ENCODE data around the gene MYO7B.

The MYO7B gene

DNA sequence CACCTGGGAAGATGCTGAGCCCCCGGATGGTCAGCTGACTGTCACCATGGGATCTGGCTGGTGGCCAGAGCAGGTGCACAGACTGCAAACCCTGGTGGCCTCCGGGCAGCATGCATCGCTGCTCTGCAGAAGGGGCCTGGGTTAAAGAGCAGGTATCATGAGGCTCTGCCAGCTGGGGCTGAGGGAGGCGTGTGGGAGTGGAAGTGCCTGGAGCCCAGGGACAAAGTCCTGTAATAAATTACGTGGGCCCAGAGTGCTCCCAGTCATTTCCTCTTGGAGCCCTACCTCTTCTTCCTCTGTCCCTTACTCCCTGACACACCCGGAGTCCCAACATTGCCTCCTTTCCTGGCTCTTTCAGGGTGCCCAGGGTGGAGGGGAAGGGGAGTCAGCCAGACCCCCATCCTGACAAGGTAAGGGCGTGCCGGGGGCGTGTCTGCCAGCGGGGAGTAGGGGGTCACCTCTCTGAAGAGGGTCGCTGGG lies at the start of gene MYO7B:
Gene MYO7B (plus strand): TSS at position 262 of the 480 bp plus-strand sequence. CDS start 24,040 bp downstream, outside the sequence.
- Histone ChIP-seq H3K9me3 (ENCODE audit: control insufficient read depth, insufficient read depth, low read length) (no peaks in the 10 kb centered on the region), H3K27ac (ENCODE audit: low read length) (no peak within 1 kb of the TSS), H3K27me3 (ENCODE audit: control insufficient read depth, insufficient read depth, low read length) (no peaks in the 10 kb centered on the region), H3K4me1 (ENCODE audit: control insufficient read depth, insufficient read depth, low read length) (no peaks in the 10 kb centered on the region), H3K4me3 (ENCODE audit: low read length) (no peak within 1 kb of the TSS), H3K36me3 (ENCODE audit: control insufficient read depth, insufficient read depth, low read length) (no peaks in the 10 kb centered on the region)
- DNase-seq (ENCODE audit: low read depth, low spot score): no peak
- WGBS (ENCODE audit: insufficient coverage, insufficient read length): no CpG with 5 or more reads among the region's 11 CpGs

DNA sequence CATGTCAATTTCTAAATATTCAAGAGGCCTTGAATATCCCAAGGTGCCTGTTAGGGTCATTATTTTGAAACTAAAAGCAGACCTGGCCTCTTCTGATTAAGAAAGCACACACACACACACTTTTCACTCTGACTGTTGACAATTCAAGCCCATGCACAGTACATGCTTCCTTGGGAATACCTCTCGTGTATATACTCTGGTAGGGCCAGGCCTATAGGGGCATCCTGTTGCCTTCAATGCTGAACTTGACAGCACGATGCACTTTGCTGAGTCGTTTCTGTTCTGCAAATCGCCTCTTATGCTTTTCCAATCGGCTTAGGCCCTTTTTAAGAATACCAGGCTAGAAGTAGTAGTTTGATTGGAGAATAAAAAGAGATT lies 49.8 kb upstream of the MYO7B start:
- no peak overlapping the region for H3K4me3 ChIP-seq (ENCODE audit: low read length)
- H3K36me3 ChIP-seq (ENCODE audit: control insufficient read depth, insufficient read depth, low read length): peaks cover 29% of the 10 kb centered on the region; the same call in 1 of the 2 replicates
- no peaks in the 10 kb centered on the region for H3K27me3 ChIP-seq (ENCODE audit: control insufficient read depth, insufficient read depth, low read length)
- no peaks in the 10 kb centered on the region for H3K4me1 ChIP-seq (ENCODE audit: control insufficient read depth, insufficient read depth, low read length)
- H3K9me3 ChIP-seq (ENCODE audit: control insufficient read depth, insufficient read depth, low read length): no peaks in the 10 kb centered on the region
- DNase-seq (ENCODE audit: low read depth, low spot score): no peak
- WGBS (ENCODE audit: insufficient coverage, insufficient read length): no CpG with 5 or more reads among the region's 5 CpGs
- no peak overlapping the region for H3K27ac ChIP-seq (ENCODE audit: low read length)

DNA sequence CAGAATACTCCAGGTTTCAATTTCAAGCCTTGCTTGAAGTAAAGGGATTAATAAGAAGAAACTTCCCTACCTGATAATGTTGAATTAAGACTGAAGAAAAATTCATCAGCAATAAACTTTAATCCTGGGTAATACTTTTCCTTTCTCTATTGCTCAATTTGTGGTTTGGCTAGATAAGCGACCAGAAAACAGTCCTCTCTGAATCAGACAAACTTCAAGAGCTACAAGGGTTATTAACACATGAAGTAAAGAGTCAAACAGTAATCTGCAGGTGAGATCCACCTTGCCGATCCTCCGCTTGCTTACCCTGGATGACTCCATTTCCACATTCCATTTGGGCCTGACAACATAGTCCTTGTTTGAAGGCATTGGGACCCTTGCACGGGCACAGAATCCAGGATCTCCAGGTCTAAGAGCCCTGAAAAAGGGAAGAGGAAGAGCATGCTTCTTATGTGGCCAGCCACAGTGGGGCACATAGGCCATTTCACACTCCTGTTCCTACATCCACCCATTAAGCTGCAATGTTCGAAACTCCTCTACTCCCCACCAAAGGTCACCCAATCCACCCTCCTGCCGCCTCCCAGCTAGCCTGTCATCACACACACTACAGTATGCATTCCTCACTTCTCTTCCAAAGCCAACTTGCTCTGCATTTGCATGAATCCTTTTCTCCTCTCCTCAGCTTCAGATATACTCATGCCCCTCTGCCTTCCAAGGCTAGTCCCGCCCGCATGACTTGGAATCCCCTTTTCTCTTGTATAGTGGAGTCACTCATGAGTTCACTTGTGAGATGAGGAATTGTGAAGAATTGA lies 49.0 kb upstream of the MYO7B start:
- WGBS (ENCODE audit: insufficient coverage, insufficient read length): no CpG with 5 or more reads among the region's 8 CpGs
- DNase-seq (ENCODE audit: low read depth, low spot score): no peak
- Histone ChIP-seq H3K4me3 (ENCODE audit: low read length) (no peak overlapping the region), H3K4me1 (ENCODE audit: control insufficient read depth, insufficient read depth, low read length) (no peaks in the 10 kb centered on the region), H3K9me3 (ENCODE audit: control insufficient read depth, insufficient read depth, low read length) (no peaks in the 10 kb centered on the region), H3K27me3 (ENCODE audit: control insufficient read depth, insufficient read depth, low read length) (no peaks in the 10 kb centered on the region), H3K36me3 (ENCODE audit: control insufficient read depth, insufficient read depth, low read length) (peaks cover 29% of the 10 kb centered on the region; the same call in 1 of the 2 replicates), H3K27ac (ENCODE audit: low read length) (no peak overlapping the region)

DNA sequence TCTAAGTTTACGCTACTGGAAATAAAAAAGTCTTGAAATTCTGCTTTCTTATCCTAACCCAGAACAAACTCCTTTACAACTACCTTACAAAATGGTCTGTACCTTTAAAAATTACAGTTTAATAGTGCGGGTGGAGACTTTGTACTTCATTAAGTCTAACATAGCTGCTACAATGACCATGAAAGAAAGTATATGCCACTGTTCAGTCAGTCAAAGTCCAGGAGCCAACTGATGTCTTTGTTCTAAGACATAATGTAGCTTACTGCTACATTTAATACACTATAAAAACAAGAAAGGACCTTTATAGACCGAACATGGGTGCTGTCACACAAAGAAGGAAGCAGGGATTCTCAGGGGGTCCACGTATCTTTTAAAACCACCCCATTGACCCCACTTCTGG lies 45.2 kb upstream of the MYO7B start:
- DNase-seq (ENCODE audit: low read depth, low spot score): no peak
- no peaks in the 10 kb centered on the region for H3K9me3 ChIP-seq (ENCODE audit: control insufficient read depth, insufficient read depth, low read length)
- WGBS (ENCODE audit: insufficient coverage, insufficient read length): no CpG with 5 or more reads among the region's 4 CpGs
- H3K4me3 ChIP-seq (ENCODE audit: low read length): no peak overlapping the region
- peaks cover 35% of the 10 kb centered on the region; the same call in 1 of the 2 replicates for H3K36me3 ChIP-seq (ENCODE audit: control insufficient read depth, insufficient read depth, low read length)
- H3K27ac ChIP-seq (ENCODE audit: low read length): no peak overlapping the region
- H3K4me1 ChIP-seq (ENCODE audit: control insufficient read depth, insufficient read depth, low read length): no peaks in the 10 kb centered on the region
- H3K27me3 ChIP-seq (ENCODE audit: control insufficient read depth, insufficient read depth, low read length): no peaks in the 10 kb centered on the region

DNA sequence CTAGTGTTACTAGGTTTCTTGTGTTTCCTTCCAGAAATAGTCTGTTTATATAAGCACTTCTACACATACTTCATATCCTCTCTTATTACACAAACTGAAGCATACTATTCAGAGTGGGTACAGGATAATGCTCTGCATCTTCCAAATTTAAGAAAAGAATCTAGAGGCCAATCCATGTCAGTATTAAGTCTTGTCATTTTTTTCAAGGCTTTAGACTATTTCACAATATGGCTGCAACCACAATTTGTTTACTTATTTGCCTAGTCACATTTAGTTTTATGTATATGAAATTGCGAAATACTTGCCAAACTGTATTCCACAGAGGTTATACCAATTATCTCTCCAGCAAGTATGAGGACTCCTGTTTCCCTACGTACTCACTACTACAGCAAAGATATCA lies 37.1 kb upstream of the MYO7B start:
- no peak for DNase-seq (ENCODE audit: low read depth, low spot score)
- Histone ChIP-seq H3K36me3 (ENCODE audit: control insufficient read depth, insufficient read depth, low read length) (peaks cover 15% of the 10 kb centered on the region; the same call in 1 of the 2 replicates), H3K9me3 (ENCODE audit: control insufficient read depth, insufficient read depth, low read length) (no peaks in the 10 kb centered on the region), H3K27ac (ENCODE audit: low read length) (no peak overlapping the region), H3K4me3 (ENCODE audit: low read length) (no peak overlapping the region), H3K27me3 (ENCODE audit: control insufficient read depth, insufficient read depth, low read length) (no peaks in the 10 kb centered on the region), H3K4me1 (ENCODE audit: control insufficient read depth, insufficient read depth, low read length) (no peaks in the 10 kb centered on the region)
- WGBS (ENCODE audit: insufficient coverage, insufficient read length): no CpG with 5 or more reads among the region's 2 CpGs

DNA sequence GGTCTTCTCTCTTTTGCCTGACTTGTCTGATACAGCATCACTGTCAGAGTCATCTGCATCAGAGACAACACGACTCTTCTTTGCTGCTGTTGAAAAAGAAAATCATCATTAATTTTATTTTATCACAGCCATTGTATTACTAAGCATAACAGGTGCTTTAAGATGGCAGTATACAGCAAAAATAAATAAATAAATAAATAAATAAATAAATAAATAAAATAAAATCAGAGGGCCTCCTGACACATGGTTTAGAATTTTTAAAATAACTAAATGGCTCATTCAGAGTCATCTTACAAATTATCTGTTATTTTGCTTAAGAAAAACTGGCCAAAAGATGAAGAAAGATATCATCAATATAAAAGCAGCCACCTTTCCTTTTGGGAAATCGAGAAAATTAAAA lies 32.0 kb upstream of the MYO7B start:
- Histone ChIP-seq H3K9me3 (ENCODE audit: control insufficient read depth, insufficient read depth, low read length) (no peaks in the 10 kb centered on the region), H3K27ac (ENCODE audit: low read length) (no peak overlapping the region), H3K36me3 (ENCODE audit: control insufficient read depth, insufficient read depth, low read length) (peaks cover 8% of the 10 kb centered on the region; the same call in 1 of the 2 replicates), H3K4me3 (ENCODE audit: low read length) (no peak overlapping the region), H3K4me1 (ENCODE audit: control insufficient read depth, insufficient read depth, low read length) (no peaks in the 10 kb centered on the region), H3K27me3 (ENCODE audit: control insufficient read depth, insufficient read depth, low read length) (no peaks in the 10 kb centered on the region)
- DNase-seq (ENCODE audit: low read depth, low spot score): no peak
- WGBS (ENCODE audit: insufficient coverage, insufficient read length): no CpG with 5 or more reads among the region's 2 CpGs

DNA sequence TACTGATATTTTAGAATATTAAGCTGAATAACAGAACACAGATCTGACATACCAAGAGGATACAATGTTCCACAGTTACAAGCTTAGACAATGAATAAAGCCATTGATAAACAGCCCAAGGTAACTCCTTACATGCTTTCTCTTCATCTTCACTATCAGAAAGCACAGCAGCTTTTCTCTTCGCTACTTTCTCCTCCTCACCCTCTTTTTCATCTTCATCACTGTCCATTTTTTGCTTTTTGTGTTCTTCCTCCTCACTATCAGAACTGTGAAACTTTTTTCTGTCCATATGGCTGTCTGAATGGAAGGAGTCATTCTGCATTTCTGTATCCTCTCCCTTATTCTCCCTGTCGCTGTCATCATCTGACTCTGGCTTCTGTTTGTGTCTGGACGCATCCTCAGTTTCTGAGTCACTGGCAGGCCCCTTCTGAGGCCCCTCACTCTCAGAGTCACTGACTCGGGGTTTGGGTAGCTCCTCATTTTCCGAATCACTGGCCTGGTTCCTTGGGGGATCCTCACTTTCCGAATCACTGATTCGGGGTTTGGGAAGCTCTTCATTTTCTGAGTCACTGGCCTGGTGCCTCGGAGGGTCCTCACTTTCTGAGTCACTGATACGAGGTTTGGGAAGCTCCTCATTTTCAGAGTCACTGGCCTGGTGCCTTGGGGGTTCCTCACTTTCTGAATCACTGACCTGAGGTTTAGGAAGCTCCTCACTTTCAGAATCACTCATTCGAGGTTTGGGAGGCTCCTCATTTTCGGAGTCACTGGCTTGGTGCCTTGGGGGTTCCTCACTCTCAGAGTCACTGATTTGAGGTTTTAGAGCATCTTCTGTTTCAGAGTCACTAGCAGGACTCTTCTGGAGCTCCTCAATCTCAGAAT lies 30.7 kb upstream of the MYO7B start:
- H3K4me3 ChIP-seq (ENCODE audit: low read length): no peak overlapping the region
- H3K9me3 ChIP-seq (ENCODE audit: control insufficient read depth, insufficient read depth, low read length): no peaks in the 10 kb centered on the region
- H3K27me3 ChIP-seq (ENCODE audit: control insufficient read depth, insufficient read depth, low read length): no peaks in the 10 kb centered on the region
- 100% methylated on average over 1 of the region's 11 CpGs for WGBS (ENCODE audit: insufficient coverage, insufficient read length)
- no peak for DNase-seq (ENCODE audit: low read depth, low spot score)
- no peaks in the 10 kb centered on the region for H3K4me1 ChIP-seq (ENCODE audit: control insufficient read depth, insufficient read depth, low read length)
- peaks cover 8% of the 10 kb centered on the region; the same call in 1 of the 2 replicates for H3K36me3 ChIP-seq (ENCODE audit: control insufficient read depth, insufficient read depth, low read length)
- H3K27ac ChIP-seq (ENCODE audit: low read length): no peak overlapping the region

DNA sequence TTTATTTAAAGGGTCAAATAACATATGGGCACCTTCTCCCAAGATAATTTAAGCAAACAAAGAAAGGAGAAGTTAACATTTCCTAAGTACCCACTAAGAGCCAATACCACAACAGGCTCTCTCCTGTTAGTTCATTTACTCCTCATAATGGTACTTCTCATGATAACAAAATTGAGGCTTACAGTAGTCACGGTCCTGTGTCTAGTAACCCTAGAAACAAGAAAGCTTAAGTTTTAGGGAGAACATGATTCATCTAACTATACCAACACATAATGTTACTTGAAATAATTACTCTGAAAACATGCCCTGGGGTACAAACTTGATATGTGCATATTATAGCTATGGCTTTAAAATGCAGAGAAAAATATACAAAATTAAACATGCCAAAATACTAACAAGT lies 29.0 kb upstream of the MYO7B start:
- Histone ChIP-seq H3K27ac (ENCODE audit: low read length) (no peak overlapping the region), H3K36me3 (ENCODE audit: control insufficient read depth, insufficient read depth, low read length) (peaks cover 8% of the 10 kb centered on the region; the same call in 1 of the 2 replicates), H3K9me3 (ENCODE audit: control insufficient read depth, insufficient read depth, low read length) (no peaks in the 10 kb centered on the region), H3K4me1 (ENCODE audit: control insufficient read depth, insufficient read depth, low read length) (no peaks in the 10 kb centered on the region), H3K27me3 (ENCODE audit: control insufficient read depth, insufficient read depth, low read length) (no peaks in the 10 kb centered on the region), H3K4me3 (ENCODE audit: low read length) (no peak overlapping the region)
- DNase-seq (ENCODE audit: low read depth, low spot score): no peak
- WGBS (ENCODE audit: insufficient coverage, insufficient read length): no CpG with 5 or more reads among the region's 1 CpG

DNA sequence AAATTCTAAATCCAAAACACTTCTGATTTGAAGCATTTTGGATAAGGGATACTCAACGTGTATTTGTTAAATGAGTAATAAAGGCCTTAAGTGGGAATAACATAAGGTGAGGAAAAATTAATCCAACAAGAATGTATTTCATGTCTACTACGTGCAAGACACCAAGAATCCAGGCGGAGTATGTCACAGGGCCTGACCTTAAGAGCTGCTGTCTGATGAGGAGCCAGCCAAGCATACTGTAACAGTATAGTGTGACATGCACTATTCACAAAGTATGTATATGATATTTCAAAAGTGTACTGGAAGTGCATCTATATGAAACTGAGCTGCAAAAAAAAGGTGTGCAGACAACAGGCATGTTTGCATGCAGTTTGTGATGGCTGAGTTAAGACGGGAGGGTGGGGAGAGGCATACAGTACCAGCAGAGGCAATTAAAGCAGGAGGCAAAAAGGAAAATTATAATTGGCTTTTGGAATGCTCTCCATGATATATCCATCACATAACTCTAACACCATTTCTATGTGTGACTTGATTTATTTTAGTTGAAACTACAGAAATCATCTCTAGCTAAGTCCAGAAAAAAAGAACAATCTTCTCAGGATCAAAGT lies 27.4 kb upstream of the MYO7B start:
- H3K27ac ChIP-seq (ENCODE audit: low read length): no peak overlapping the region
- WGBS (ENCODE audit: insufficient coverage, insufficient read length): no CpG with 5 or more reads among the region's 4 CpGs
- H3K36me3 ChIP-seq (ENCODE audit: control insufficient read depth, insufficient read depth, low read length): peaks cover 5% of the 10 kb centered on the region; the same call in 1 of the 2 replicates
- H3K4me1 ChIP-seq (ENCODE audit: control insufficient read depth, insufficient read depth, low read length): no peaks in the 10 kb centered on the region
- no peaks in the 10 kb centered on the region for H3K9me3 ChIP-seq (ENCODE audit: control insufficient read depth, insufficient read depth, low read length)
- no peaks in the 10 kb centered on the region for H3K27me3 ChIP-seq (ENCODE audit: control insufficient read depth, insufficient read depth, low read length)
- H3K4me3 ChIP-seq (ENCODE audit: low read length): no peak overlapping the region
- DNase-seq (ENCODE audit: low read depth, low spot score): no peak

DNA sequence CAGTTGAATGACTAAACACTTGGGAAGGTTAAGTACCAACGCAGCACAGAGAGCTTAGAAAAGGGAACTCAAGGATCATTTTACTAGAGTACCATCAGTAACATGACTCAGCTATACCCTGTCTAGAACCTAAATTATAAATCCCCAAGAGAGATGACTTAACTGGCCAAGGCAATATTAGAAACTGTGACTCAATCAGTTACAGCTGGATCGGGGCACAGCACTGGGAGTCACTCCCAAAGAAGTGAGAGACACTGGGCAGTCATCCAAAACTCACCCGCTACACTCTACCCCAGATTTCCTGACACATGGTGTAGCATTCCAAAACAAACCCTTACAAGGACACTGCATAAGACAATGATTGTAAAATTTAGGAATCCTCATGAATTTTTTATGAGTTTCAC lies 26.9 kb upstream of the MYO7B start:
- no CpG with 5 or more reads among the region's 3 CpGs for WGBS (ENCODE audit: insufficient coverage, insufficient read length)
- Histone ChIP-seq H3K27ac (ENCODE audit: low read length) (no peak overlapping the region), H3K4me3 (ENCODE audit: low read length) (no peak overlapping the region), H3K4me1 (ENCODE audit: control insufficient read depth, insufficient read depth, low read length) (no peaks in the 10 kb centered on the region), H3K9me3 (ENCODE audit: control insufficient read depth, insufficient read depth, low read length) (no peaks in the 10 kb centered on the region), H3K36me3 (ENCODE audit: control insufficient read depth, insufficient read depth, low read length) (peaks cover 4% of the 10 kb centered on the region; the same call in 1 of the 2 replicates), H3K27me3 (ENCODE audit: control insufficient read depth, insufficient read depth, low read length) (no peaks in the 10 kb centered on the region)
- no peak for DNase-seq (ENCODE audit: low read depth, low spot score)

All from iPS DF 6.9 (cell line).